ENCODE results near the gene YWHAE.

DNA sequence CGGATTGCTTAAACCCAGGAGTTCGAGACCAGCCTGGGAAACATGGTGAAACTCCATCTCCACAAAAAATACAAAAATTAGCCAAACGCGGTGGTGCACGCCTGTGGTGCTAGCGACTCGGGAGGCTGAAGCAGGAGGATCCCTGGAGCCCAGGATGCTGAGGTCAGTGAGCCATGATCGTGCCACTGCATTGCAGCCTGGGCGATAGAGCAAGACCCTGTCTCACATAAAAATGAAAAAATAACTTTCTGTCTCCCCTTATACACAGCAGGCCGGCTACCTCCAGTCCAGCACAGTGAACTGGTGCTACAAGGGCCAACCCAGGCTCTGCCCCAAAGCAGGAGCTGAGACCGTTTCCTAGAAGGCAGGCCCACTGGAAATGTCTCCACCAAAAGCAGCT is 59.7 kb downstream of the YWHAE start:
- TF ChIP-seq, protein P1, sequence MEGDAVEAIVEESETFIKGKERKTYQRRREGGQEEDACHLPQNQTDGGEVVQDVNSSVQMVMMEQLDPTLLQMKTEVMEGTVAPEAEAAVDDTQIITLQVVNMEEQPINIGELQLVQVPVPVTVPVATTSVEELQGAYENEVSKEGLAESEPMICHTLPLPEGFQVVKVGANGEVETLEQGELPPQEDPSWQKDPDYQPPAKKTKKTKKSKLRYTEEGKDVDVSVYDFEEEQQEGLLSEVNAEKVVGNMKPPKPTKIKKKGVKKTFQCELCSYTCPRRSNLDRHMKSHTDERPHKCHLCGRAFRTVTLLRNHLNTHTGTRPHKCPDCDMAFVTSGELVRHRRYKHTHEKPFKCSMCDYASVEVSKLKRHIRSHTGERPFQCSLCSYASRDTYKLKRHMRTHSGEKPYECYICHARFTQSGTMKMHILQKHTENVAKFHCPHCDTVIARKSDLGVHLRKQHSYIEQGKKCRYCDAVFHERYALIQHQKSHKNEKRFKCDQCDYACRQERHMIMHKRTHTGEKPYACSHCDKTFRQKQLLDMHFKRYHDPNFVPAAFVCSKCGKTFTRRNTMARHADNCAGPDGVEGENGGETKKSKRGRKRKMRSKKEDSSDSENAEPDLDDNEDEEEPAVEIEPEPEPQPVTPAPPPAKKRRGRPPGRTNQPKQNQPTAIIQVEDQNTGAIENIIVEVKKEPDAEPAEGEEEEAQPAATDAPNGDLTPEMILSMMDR (IDR thresholded peaks at IDR 0.05 in 8 of 11, conservative IDR thresholded peaks at IDR 0.05 in 3 of 11), result no peak
- peak in 2 of 3 donors; percentile 37 to 45 for TF ChIP-seq POLR2AphosphoS5 (IDR thresholded peaks at IDR 0.05)

Measured in spleen (tissue), 7 donors.